GOT3 (cell line): ENCODE measurements around the gene FNDC7.
A peak's percentile ranks its signal among the peaks of the same experiment; 100 is the strongest.
"Not testable (repeated sequence)": the region's sequence is repeated elsewhere in the genome, so short reads cannot be mapped to it uniquely, and the experiment has no call there.

Source experiments
- DNase-seq: peaks from one replicate; lab custom pipeline; 2025; ENCODE audit warnings: mixed read lengths; lab: John Stamatoyannopoulos, UW

The FNDC7 gene, protein sequence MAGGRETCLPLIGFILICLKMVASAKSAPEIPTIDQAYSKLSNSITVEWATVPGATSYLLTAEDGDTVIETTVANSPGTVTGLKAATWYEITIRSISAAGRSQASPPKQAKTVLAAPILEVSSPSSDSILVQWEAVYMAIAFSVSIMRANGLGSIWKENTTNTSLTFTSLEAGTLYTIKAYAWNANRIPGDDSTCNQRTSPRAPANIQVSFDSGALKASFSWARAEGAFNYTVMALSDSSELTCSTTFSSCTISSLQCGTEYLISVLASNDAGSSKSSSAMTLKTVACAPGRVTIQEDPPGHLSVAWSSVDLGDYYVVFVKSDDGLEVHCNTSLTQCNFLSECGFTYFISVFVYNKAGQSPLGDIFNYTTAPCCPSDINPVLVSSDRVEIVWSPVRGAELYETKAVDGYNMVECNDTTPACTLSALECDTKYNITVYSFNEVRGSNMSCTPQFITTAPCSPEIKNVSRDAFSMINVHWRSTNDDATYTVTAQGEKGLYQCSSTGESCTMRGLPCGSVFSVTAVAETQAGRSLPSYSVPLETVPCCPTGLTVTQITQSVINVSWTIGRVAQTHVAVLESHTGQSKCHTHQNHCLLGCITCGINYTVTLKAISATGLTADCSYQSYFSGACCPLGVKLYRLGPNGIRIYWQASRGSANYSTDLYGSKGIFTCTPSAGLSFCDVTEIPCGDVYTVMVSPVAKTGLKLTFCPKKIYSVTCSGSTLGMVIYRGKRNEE

DNA sequence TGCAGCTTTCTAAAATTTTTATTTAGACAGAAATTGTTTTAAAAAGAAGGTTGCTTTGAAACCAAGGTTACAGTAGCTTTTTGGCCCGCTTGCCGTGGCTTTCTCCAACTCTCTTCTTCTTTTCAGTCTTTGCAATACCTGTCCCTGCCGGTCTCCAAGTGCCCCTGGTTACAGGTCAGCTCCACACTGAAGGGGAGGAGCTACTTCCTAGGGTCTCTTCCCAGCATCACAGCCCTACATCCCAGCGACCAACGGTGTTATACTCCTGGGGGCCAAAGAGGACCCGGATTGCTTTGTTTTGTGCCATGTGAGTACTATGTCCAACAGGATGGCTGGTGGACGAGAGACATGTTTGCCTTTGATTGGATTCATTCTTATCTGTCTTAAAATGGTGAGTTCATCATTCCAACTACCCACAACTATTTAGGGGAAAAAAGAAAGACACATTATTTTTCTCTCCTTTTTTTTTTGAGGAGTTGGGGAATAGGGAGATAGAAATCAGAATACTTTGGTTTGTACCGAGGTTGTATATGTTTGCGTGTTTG, at the start of gene FNDC7:
Gene FNDC7 (plus strand): TSS at position 303 of the 545 bp plus-strand sequence. CDS start 26 bp downstream, at position 329.
- DNase-seq: no peak

DNA sequence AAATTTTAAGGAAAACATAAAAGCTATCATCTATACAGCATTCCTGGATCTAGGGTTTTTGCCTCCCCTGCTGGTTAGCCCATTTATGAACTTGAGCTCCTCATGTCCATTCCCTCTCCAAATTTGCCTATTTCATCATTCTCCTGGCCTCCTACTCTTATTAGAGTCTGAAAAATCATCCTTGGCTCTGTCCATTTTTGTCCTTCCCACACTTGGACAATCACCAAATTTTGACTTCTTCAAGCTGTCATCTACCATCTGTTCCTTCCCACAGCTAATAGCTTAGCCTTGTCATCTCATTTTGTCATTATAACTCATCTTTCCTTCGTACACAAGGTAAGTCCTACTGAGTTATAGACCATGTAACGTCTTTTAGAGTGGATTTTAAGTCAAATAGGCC, 49.6 kb upstream of the FNDC7 start:
- no peak for DNase-seq

DNA sequence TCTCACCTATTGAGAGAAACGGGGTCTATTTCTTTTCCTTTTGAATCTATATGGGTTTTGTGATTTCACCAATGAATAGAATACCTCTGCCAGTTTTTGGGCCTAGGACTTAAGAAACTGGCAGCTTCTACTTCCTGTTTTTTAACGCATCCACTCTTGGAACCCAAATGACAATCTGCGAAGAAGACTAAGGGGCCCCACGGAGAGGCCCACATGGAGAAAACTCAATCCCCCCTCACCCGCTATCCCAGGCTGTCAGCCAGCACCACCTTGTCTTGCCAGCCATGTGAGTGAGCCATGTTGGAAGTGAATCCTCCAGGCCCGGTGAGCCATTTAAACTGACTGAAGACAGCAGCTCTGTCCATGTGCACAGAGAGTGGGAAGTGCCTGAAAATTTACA, 48.2 kb upstream of the FNDC7 start:
- DNase-seq: no peak

DNA sequence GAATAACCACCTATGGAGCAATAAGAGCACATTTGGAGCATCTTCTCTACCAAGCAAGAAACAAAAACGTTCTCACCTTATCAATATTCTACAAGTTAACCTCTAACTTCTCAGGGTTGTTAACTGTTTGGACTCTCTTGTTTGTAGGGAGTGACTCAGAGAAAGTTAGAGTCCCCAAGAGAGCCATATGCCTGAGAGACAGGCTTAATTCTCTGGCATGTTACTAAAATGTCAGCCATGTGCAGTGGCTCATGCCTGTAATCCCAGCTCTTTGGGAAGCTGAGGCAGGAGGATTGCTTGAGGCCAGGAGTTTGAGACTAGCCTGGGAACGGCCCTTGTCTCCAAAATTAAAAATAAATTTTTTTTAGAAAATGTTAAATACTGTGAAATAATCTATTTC, 47.6 kb upstream of the FNDC7 start:
- DNase-seq: no peak

DNA sequence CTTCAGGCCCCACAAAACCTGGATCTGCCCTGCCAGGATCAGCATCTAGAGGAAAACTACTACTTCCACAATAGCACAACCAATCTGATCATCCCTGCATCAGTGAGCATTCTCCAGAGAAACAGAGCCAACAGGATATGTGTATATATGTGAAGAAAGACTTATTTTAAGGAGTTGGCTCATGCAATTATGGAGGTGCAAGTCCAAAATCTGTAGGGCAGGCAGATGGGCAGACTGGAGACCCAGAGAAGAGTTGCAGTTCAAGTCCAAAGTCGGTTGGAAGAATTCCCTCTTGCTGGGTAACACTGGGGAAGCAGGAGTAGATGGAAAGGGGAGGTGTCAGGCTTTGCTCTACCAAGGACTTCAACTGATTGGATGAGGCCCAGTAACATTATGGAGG, 46.9 kb upstream of the FNDC7 start:
- no peak for DNase-seq

DNA sequence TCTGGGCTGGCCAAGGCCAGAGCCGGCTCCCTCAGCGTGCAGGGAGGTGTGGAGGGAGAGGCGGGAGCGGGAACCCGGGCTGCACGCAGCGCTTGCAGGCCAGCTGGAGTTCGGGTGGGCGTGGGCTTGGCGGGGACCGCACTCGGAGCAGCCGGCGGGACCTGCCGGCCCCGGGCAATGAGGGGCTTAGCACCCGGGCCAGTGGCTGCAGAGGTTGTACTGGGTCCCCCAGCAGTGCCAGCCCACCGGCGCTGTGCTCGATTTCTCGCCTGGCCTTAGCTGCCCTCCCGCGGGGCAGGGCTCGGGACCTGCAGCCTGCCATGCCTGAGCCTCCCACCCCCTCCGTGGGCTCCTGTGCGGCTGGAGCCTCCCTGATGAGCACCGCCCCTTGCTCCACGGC, 45.3 kb upstream of the FNDC7 start:
- not testable (repeated sequence) for DNase-seq

DNA sequence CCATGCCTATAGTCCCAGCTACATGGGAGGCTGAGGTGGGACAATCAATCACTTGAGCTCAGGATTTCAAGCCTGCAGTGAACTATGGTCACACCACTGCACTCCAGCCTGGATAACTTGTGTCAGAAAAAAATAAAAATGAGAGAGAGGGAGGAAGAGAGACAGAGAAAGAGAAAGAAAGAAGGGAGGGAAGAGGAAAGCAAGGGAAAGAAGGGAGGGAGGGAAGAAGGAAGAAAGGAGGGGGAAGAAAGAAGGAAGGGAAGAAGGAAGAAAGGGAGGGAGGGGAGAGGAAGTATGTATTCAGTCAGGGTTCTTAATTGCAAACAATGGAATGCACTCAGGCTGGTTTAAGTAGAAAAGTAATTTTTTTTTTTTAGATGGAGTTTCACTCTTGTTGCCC, 43.9 kb upstream of the FNDC7 start:
- no peak for DNase-seq

DNA sequence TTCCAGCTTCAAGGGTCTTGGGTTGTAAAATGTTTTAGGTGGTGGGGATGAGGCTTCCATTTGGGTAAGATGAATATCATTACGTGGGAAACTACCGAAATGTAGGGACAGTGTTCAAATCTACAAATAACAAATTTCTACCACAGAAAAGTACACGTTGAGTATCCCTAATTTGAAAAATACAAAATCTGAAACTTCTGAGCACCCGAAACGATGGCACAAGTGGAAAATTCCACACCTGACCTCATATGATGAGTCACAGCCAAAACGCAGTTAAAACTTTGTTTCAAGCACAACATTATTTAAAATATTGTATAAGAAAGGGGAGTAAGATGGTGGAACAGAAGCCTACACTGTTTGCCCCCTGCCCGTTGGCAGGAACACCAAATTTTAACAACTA, 43.0 kb upstream of the FNDC7 start:
- DNase-seq: no peak

DNA sequence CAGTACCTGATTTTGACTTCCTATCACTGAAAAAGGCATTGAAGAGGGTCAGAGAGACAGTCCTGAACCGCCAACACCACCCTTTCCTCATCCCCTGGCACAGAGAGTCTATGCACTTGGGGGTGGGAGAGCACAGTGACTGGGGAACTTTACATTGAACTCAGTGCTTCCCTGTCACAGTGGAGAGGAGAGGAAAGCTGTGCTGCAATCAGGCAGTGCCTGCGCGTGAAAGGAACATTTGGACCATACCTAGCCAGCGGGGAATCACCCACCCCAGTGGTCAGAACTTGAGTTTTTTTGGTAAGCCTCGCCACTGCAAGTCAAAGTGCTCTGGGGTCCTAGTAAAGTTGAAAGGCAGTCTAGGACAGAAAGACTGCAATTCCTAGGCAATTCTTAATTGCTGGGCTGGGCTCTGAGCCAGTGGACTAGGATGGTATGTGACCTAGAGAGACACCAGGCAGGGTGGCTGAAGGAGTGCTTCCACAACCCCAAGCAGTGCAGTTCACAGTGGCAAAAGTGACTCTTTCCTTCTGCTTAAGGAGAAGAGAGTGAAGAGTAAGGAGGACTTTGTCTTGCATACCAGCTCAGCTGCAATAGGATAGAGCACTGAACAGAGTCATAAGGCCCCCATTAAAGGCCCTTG, 42.5 kb upstream of the FNDC7 start:
- DNase-seq: no peak

DNA sequence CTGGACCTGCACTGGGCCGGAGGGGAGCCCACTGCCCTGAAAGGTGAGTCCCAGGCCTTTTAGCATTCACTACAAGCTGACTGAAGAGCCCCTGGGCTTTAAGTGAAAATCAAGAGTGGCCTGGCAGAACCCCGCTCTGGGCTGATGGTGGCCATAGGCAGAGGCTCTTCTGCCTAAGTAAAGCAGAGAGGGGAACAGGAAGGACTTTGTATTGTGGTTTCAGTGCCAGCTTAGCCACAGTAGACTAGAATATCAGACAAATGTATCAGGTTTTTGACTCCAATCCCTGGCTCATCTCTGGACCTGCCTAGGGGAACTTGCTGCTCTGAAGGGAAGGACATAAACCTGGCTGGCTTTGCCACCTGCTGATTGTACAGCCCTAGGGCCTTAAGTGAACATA, 41.6 kb upstream of the FNDC7 start:
- no peak for DNase-seq

DNA sequence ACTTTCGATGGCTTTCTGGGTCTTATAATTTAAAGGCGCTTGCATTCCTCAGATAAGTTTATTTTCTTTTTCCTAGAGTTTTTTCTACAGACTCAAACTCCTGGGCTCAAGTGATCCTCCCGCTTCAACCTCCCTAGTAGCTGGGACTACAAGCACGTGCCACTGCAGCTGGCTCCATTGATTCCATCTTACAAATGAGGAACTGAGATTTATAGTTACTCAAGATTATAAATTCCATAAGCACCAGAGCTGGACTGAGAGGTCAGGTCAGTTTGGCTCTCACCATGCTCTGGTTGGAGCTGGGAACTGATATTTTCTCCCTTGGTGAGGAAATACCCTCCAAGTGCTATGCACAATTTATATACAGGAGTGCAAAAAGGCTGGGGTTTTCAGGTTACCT, 34.0 kb upstream of the FNDC7 start:
- DNase-seq: no peak

DNA sequence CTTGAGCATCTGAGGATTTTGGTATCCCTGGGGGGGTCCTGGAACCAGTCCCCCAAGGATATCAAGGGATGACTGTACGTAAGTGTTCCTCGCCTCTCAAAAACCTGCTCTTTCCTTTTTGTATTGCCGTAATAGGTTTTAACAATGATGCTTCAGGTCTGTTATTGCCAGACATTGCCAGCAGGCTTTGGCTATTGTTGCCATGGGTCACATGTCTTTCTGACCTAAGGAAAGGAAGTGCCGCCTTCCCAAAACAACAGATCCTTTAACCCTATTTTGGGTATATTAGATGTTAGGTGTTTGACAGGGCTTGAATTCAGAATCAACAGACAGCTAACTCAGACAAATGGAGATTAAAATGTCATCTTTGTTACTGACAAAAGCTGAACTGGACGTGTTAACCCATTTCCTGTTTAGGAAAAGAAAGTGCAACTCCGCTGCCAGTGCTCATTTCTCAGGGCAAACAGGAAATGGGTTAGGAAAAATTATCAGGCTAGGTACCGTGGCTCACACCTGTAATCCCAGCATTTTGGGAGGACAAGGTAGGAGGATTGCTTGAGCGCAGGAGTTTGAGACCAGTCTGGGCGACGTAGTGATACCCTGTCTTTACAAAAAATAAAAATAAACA, 33.0 kb upstream of the FNDC7 start:
- DNase-seq: no peak

DNA sequence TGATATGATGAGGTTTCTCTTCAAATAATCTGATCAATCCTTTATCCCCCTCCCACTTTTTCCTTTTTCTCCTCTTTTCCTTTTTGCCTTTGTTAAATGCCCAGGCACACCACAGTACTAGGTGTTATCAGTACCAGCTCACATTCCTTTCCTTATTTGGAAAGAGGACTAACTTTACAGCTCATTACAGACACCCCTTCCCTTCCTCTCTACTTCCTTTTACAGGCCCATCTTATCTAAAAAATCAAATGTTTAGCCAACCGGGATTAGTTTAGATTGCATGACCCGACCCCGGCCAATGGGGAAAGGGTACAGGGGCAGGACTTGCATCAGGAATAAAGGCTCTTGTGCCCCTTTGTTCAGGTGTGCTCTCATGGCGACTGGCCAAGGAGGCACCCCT, 31.0 kb upstream of the FNDC7 start:
- DNase-seq: not testable (repeated sequence)

DNA sequence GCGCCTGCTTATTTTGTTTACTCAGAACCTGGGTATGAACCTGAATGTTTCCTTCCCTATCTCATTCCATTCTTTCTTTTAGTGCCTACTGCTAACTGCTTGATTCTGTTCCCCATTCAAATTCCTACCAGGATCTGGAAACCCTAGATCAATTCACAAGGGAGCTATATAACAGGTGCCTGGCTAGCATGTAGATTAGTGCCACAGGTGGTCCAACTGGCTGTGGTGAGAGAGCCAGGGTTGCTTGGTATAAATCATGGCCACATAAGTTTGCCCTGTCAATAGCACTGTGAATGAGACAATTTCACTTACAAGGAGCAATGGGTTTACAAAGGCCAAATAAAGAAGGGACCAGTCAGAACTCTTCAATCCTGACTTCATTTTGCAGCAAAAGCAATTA, 27.2 kb upstream of the FNDC7 start:
- no peak for DNase-seq

DNA sequence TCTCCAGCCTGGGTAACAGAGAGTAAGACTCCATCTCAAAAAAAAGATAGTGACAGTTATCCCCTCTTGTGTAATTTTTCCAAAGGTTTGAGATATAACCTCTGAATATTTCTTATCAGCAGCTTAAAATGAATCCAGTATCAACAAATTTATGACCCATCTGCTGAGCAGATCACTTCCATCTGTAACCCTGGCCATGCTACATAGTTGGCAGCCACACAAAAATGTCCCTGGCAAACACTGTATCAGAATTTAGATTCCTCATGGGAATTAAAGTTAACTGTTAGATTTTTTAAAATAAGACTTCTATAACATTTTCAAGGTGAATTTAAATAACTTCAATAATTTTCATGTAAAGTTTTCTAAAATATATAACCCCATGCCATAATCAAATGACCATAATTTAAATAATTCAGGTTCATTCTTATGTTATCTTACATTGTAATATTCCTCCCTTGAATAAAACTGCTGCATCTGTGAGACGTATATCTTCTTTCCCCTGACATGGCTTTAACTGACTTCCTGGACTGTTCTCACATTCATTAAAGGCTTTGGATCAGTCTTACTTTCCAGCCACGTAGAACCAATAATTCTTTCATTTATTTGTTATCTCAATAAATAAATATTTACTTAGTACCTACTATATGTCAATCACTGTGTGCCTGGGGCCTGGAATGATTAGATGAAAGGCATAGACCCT, 25.9 kb upstream of the FNDC7 start:
- DNase-seq: no peak

DNA sequence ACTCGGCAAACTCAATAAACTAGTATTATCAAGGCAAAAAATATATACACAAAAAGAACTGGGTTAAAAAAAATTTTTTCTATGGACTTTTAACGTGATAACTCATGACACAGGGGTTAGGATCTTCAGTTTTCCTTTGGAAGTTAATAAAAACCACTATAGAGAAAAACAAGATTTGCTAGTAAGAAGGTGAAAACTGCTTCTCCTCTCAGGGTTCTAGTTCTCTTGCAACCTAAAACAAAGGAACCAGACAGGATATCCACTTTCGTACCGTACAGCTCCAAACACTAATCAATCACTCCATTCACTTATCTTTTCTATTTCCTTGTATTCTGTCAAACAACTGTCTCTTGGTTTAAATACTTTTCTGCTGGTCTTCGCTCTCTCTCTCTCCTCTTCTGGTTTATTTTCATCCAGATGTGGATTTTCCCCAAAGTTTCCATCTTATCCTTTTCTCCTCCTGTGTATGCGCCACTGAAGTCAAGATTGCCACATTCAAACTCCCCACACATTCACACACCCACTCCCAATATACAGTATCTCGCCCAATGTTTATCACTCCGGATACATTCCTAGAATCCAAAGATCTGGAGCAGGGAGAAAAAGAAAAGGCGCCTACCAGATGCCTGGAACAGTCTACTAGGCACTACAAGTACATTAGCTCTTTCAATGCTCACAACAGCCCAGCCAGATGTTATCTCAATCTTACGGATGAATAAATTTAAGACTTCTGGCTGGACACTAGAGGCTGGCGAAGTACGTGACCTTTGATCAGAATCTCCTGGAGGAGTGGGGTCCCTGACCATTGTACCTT, 21.4 kb upstream of the FNDC7 start:
- DNase-seq: no peak

DNA sequence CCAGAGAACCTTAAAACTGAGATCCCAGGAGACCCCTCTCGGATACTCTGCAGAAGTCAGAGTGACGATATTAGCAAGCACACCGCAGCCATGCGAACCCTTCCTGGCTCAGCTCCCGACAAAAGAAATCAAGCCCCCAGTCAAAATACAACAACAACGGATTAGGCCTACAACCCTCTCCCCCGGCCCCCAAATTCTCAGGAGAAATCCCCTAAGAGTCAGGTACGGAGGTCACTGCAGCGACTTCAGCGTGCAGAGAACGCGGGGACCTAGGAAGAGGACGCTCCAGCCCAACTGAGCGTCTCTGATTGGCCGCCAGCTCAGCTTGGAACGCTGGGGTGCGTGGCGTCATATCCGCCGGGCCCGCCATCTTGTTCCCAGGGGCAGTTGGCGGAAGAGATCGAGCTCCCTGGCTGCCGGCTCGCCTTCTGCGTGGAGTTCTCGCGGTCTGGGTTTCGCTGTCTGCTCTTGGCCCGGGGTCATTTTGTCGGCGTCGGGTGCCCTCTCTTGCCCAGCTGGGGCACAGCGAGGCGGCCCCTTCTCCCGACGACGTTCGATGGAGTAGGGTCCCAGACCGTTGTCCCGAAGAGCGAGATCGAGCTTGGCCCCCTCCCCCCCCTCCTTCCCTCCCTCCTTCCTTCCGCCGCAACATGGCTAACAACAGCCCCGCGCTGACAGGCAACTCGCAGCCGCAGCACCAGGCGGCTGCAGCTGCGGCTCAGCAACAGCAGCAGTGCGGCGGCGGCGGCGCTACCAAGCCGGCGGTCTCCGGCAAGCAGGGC, 20.6 kb upstream of the FNDC7 start, which contains the start of gene PRPF38B:
Gene PRPF38B (plus strand): TSS at position 369 of the 782 bp plus-strand sequence. CDS start 282 bp downstream, at position 651.
- peak; percentile 57 for DNase-seq

DNA sequence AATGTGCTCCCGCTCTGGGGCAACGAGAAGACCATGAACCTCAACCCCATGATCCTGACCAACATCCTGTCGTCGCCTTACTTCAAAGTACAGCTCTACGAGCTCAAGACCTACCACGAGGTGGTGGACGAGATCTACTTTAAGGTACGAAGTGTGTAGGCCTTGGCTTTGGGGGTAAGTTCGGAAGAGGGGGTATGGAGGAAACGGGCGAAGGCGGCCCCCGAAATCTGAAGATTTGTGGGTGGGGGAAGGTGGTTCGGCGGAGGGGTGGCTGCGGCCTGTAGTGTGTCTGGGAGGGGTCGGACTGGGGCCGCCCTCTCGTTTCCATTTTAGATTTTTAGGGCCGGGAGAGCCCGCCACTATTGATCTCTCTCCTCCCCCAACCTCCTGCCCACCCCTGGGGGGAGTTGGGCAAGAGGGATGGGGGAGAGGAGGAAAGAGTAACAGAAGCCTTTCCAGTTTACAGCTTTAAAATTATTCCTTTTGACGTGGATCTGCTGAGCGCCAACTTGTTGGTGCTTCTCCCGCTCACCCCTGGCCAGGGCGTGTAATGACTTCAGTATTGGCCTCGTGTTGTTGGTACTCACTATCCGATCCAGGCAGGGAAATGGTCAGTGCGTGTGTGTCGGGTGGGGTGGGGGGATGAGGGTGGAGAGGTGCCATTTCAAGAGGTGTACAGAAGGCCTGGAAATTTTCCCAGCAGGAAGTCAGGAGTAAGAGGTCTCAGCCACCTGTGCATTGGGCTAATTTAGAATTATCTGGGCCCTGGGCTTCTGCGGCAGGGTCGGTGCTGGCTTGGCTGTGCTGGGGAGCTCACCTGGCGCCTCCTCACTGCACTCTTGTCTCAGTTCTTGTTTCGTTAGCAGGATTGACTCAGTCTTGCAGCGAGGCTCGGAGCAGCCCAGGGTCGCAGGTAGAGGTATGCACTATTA, 19.7 kb upstream of the FNDC7 start:
- DNase-seq: no peak

DNA sequence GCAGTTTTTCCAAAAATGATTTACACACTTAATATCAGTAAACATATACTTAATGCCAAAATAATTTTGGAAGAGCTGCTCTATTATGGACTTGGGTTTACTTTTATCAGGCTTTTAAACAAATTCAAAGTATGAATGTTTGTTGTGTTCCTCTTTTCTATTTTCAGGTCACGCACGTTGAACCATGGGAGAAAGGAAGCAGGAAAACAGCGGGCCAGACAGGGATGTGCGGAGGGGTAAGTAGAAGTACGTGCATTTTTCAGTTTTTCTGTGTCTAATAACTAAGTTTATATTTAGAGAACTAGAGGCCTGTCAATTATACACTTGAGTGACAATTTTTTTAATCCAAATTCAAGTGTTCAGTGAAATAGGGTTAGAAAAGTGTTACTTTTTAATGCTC, 17.2 kb upstream of the FNDC7 start:
- DNase-seq: no peak
